Measurements from ENCODE around the gene DHX35.

DNA sequence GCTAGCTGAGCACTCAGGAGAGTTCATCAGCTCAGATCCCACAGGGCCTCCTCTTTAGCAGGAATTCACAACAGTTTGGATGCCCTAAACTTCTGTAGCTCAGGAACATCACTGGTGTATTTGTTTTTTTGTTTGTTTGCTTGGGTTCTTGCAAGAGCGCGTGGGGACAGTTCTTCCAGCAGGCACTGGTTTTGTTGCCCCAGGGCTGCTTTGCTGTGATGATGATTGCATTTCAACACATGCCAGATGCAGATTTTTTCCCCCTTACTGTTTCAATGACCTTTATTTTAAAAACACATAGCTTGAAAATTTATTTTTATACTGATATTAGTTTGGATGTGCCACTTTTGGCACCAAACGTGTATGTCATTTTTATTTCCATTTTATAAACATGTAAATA lies 77.1 kb downstream of the DHX35 start:
- TF ChIP-seq, protein P1, sequence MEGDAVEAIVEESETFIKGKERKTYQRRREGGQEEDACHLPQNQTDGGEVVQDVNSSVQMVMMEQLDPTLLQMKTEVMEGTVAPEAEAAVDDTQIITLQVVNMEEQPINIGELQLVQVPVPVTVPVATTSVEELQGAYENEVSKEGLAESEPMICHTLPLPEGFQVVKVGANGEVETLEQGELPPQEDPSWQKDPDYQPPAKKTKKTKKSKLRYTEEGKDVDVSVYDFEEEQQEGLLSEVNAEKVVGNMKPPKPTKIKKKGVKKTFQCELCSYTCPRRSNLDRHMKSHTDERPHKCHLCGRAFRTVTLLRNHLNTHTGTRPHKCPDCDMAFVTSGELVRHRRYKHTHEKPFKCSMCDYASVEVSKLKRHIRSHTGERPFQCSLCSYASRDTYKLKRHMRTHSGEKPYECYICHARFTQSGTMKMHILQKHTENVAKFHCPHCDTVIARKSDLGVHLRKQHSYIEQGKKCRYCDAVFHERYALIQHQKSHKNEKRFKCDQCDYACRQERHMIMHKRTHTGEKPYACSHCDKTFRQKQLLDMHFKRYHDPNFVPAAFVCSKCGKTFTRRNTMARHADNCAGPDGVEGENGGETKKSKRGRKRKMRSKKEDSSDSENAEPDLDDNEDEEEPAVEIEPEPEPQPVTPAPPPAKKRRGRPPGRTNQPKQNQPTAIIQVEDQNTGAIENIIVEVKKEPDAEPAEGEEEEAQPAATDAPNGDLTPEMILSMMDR (IDR thresholded peaks at IDR 0.05) = no peak
- no peak for TF ChIP-seq POLR2A (IDR thresholded peaks at IDR 0.05)
